Activated CD8-positive, alpha-beta T cell treated with anti-CD3 and anti-CD28 coated beads for 36 hours (primary cell): ENCODE data around the gene GSTO1. TPM values are rescaled to one million over a fixed set of nuclear protein-coding genes. Genes with fewer than 3 reads are reported as not detected.

Source experiments
- ATAC-seq: fragments of 200-7000 bp; cut with Tn5 transposase; one replicate; pipeline ENCODE4 v1.10.0; 2021; ENCODE audit warnings: mild to moderate bottlenecking, moderate library complexity
- CTCF ChIA-PET: fragments of 350-600 bp; sonication (Branson Sonifier 250); formaldehyde crosslinking; loops from one replicate; lab custom pipeline; 2021; ENCODE audit warnings: antibody characterized with exemption; lab: Charles Lee
- POLR2A ChIA-PET: fragments of 350-600 bp; sonication (Branson Sonifier 250); formaldehyde crosslinking; loops from one replicate; lab custom pipeline; 2021; ENCODE audit warnings: antibody characterized with exemption; lab: Charles Lee
- DNase-seq: peaks from one replicate; pipeline ENCODE4 v3.0.0-alpha.2; 2020
- H3K27ac Mint-ChIP-seq: one replicate; pipeline ENCODE4 v1.8.0; 2021; ENCODE audit warnings: mild to moderate bottlenecking, mixed read lengths
- H3K27me3 Mint-ChIP-seq: one replicate; pipeline ENCODE4 v1.8.0; 2021; ENCODE audit warnings: mixed read lengths
- H3K36me3 Mint-ChIP-seq: one replicate; pipeline ENCODE4 v1.8.0; 2021; ENCODE audit warnings: low read depth, mixed read lengths
- H3K4me1 Mint-ChIP-seq: one replicate; pipeline ENCODE4 v1.8.0; 2021; ENCODE audit warnings: low read depth, mixed read lengths
- H3K4me3 Mint-ChIP-seq: one replicate; pipeline ENCODE4 v1.8.0; 2021; ENCODE audit warnings: mild to moderate bottlenecking, moderate library complexity, mixed read lengths
- H3K9me3 Mint-ChIP-seq: one replicate; pipeline ENCODE4 v1.8.0; 2021; ENCODE audit warnings: mixed read lengths
- CTCF ChIP-seq: fragments of 200-600 bp; IDR thresholded peaks from one replicate; pipeline ENCODE4 v1.8.0; 2022; ENCODE audit warnings: antibody characterized with exemption, mild to moderate bottlenecking
- intact Hi-C: fragments of 100-400 bp; cut with micrococcal nuclease; formaldehyde crosslinking; loops from one replicate; pipeline ENCODE4 v1.10.0; 2022
- total RNA-seq, 2 experiments: library from RNA; stranded (reverse); gene quantifications; one replicate each; pipeline ENCODE4 v1.2.3, GENCODE V29; 2021

Gene GSTO1
- total RNA-seq, 2 experiments from 2014 or later: 179 to 189 TPM

DNA sequence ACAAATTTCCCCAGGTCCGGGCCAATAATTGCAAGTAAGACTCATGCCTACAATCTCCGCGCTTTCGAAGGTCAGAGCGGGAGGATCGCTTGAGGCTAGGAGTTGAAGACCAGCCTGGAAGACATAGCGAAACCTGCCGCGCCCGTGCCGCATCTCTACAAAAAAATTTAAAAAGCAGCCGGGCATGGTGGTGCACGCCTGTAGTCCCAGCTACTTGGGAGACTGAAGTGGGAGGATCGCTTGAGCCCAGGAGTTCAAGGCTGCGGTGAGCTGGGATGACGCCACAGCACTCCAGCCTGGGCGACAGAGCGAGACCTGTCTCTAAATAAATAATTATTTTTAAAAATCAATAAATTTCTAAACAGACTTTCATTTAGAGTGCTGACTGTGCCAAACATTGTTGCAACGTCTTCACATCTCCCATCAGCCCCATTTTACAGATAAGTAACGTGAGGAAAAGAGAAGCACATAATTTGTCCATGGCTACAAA, 22.0 kb upstream of the GSTO1 start:
- peaks cover 7% of the 10 kb centered on the region for H3K4me1 Mint-ChIP-seq
- peaks cover 14% of the 10 kb centered on the region for H3K27me3 Mint-ChIP-seq
- intact Hi-C loops: no loop called here
- H3K4me3 Mint-ChIP-seq: peak overlapping the region; percentile 80
- ATAC-seq (peak; percentile 34), DNase-seq (no peak)
- no peak for TF ChIP-seq CTCF
- H3K9me3 Mint-ChIP-seq: peaks cover 12% of the 10 kb centered on the region
- CTCF ChIA-PET: interaction anchor here (1.0 to 1.7 kb wide), 3 partner anchors 10 to 41 kb away, joined by 3 to 4 read pairs (median 4); no protein-coding TSS in a partner anchor
- no peak overlapping the region for H3K27ac Mint-ChIP-seq
- POLR2A ChIA-PET: interaction anchor here (0.9 to 1.3 kb wide), 3 partner anchors 22 to 37 kb away, joined by 3 to 5 read pairs (median 4); partner anchors contain the start of genes GSTO1 and GSTO2
- no peaks in the 10 kb centered on the region for H3K36me3 Mint-ChIP-seq

GRCh38 chr10:104233817-104234216, 20.9 kb upstream of the GSTO1 start:
- H3K36me3 Mint-ChIP-seq: no peaks in the 10 kb centered on the region
- H3K4me1 Mint-ChIP-seq: peaks cover 7% of the 10 kb centered on the region
- DNase-seq (no peak), ATAC-seq (no peak)
- H3K9me3 Mint-ChIP-seq: peaks cover 12% of the 10 kb centered on the region
- ChIA-PET CTCF (interaction anchor here (1.4 kb wide), 1 partner anchor 25 kb away, joined by 4 read pairs; no protein-coding TSS in a partner anchor), POLR2A (no interaction called here)
- peak overlapping the region; percentile 55 for H3K4me3 Mint-ChIP-seq
- intact Hi-C loops: no loop called here
- no peak for TF ChIP-seq CTCF
- no peak overlapping the region for H3K27ac Mint-ChIP-seq
- H3K27me3 Mint-ChIP-seq: peaks cover 14% of the 10 kb centered on the region

- Mint-ChIP-seq H3K36me3 (no peaks in the 10 kb centered on the region), H3K9me3 (peaks cover 12% of the 10 kb centered on the region), H3K4me3 (no peak overlapping the region), H3K27me3 (peaks cover 15% of the 10 kb centered on the region), H3K4me1 (peaks cover 7% of the 10 kb centered on the region), H3K27ac (no peak overlapping the region)
- ChIA-PET POLR2A (no interaction called here), CTCF (interaction anchor here (1.4 kb wide), 1 partner anchor 39 kb away, joined by 7 read pairs; no protein-coding TSS in a partner anchor)
- DNase-seq (no peak), ATAC-seq (no peak)
- intact Hi-C loops: no loop called here
- no peak for TF ChIP-seq CTCF
Measured at GRCh38 chr10:104234934-104235333, 19.8 kb upstream of the GSTO1 start.

GRCh38 chr10:104235801-104236200, 18.9 kb upstream of the GSTO1 start:
- Mint-ChIP-seq H3K9me3 (peaks cover 12% of the 10 kb centered on the region), H3K4me1 (peaks cover 7% of the 10 kb centered on the region), H3K4me3 (no peak overlapping the region), H3K36me3 (no peaks in the 10 kb centered on the region), H3K27me3 (peaks cover 19% of the 10 kb centered on the region), H3K27ac (no peak overlapping the region)
- ChIA-PET POLR2A (no interaction called here), CTCF (interaction anchor here (1.4 kb wide), 1 partner anchor 39 kb away, joined by 7 read pairs; no protein-coding TSS in a partner anchor)
- ATAC-seq (no peak), DNase-seq (no peak)
- no peak for TF ChIP-seq CTCF
- intact Hi-C loops: no loop called here

- ATAC-seq (no peak), DNase-seq (no peak)
- peaks cover 8% of the 10 kb centered on the region for H3K9me3 Mint-ChIP-seq
- no peak for TF ChIP-seq CTCF
- peaks cover 16% of the 10 kb centered on the region for H3K27me3 Mint-ChIP-seq
- no peaks in the 10 kb centered on the region for H3K4me1 Mint-ChIP-seq
- ChIA-PET POLR2A (no interaction called here), CTCF (no interaction called here)
- H3K27ac Mint-ChIP-seq: no peak overlapping the region
- no peaks in the 10 kb centered on the region for H3K36me3 Mint-ChIP-seq
- no peak overlapping the region for H3K4me3 Mint-ChIP-seq
- intact Hi-C loops: no loop called here
Measured at GRCh38 chr10:104240078-104240477, 14.6 kb upstream of the GSTO1 start.
